22Rv1 (cell line): ENCODE data around the gene PDGFD.

Experiments
- H3K27ac ChIP-seq: fragments of 450-650 bp; 2 replicates; pipeline ENCODE4 v1.5.1; 2017
- CTCF ChIP-seq: fragments of 450-650 bp; IDR thresholded peaks from 2 replicates; pipeline ENCODE4 v1.5.1; 2017; ENCODE audit warnings: mild to moderate bottlenecking
- ZFX ChIP-seq: fragments of 450-650 bp; IDR thresholded peaks from 2 replicates; pipeline ENCODE4 v1.6.1; 2017; ENCODE audit warnings: antibody characterized with exemption, borderline replicate concordance

Gene PDGFD

GRCh38 chr11:103944251-103944940 is 219.6 kb downstream of the PDGFD start:
- H3K27ac ChIP-seq: no peak overlapping the region
- no peak for TF ChIP-seq ZFX
- no peak for TF ChIP-seq CTCF

- TF ChIP-seq CTCF (no peak), ZFX (no peak)
Observed at GRCh38 chr11:103942646-103943045, 221.3 kb downstream of the PDGFD start.

GRCh38 chr11:103940551-103940950 is 223.4 kb downstream of the PDGFD start:
- no peak overlapping the region for H3K27ac ChIP-seq
- no peak for TF ChIP-seq CTCF
- no peak for TF ChIP-seq ZFX

More at GRCh38 chr11:103942646-103943045, 221.3 kb downstream of the PDGFD start:
- no peak overlapping the region for H3K27ac ChIP-seq

GRCh38 chr11:103939694-103940093 is 224.3 kb downstream of the PDGFD start:
- TF ChIP-seq ZFX (no peak), CTCF (no peak)
- H3K27ac ChIP-seq: no peak overlapping the region

GRCh38 chr11:103936059-103936458 is 227.9 kb downstream of the PDGFD start:
- TF ChIP-seq CTCF: no peak
- no peak for TF ChIP-seq ZFX
- no peak overlapping the region for H3K27ac ChIP-seq

- no peak overlapping the region for H3K27ac ChIP-seq
- TF ChIP-seq CTCF (no peak), ZFX (no peak)
Observed at GRCh38 chr11:103935219-103935618, 228.7 kb downstream of the PDGFD start.

GRCh38 chr11:103929170-103929903 is 234.6 kb downstream of the PDGFD start:
- H3K27ac ChIP-seq: no peak overlapping the region
- TF ChIP-seq CTCF (no peak), ZFX (no peak)
